Osteocyte (in vitro differentiated cells): ENCODE data around the gene INO80E. TPM values are rescaled to one million over a fixed set of nuclear protein-coding genes. Genes with fewer than 3 reads are reported as not detected.

Source experiments
- total RNA-seq: library from RNA; stranded (reverse); gene quantifications from 2 replicates; pipeline ENCODE4 v1.2.1, GENCODE V29; 2021

Gene INO80E
- total RNA-seq, 1 donor from 2014 or later, result 77.0 TPM

Other genes starting within 250 kb of the INO80E start
- gene ZG16, start 218.0 kb upstream of the INO80E start, total RNA-seq, result not detected in 2 replicates
- 20.0 and 23.0 TPM in 2 replicates for gene KIF22, start 205.5 kb upstream of the INO80E start, total RNA-seq
- gene MAZ, start 189.7 kb upstream of the INO80E start, total RNA-seq, result 304 and 305 TPM in 2 replicates
- gene PRRT2, start 184.0 kb upstream of the INO80E start, total RNA-seq, result 8.8 and 13.4 TPM in 2 replicates
- gene PAGR1, start 180.1 kb upstream of the INO80E start, total RNA-seq, result 26.4 and 29.1 TPM in 2 replicates
- 150 and 157 TPM in 2 replicates for gene MVP, start 175.8 kb upstream of the INO80E start, total RNA-seq
- 104 and 108 TPM in 2 replicates for gene CDIPT, start 133.0 kb upstream of the INO80E start, total RNA-seq
- gene SEZ6L2, start 96.7 kb upstream of the INO80E start, total RNA-seq, result 17.6 and 19.3 TPM in 2 replicates
- gene ASPHD1, start 95.8 kb upstream of the INO80E start, total RNA-seq, result 1.0 and 1.2 TPM in 2 replicates
- gene KCTD13, start 70.0 kb upstream of the INO80E start, total RNA-seq, result 20.5 and 22.3 TPM in 2 replicates
- 119 and 139 TPM in 2 replicates for gene TMEM219, start 34.2 kb upstream of the INO80E start, total RNA-seq
- gene TAOK2, start 22.4 kb upstream of the INO80E start, total RNA-seq, result 44.4 and 48.8 TPM in 2 replicates
- gene HIRIP3, start 624 bp upstream of the INO80E start, total RNA-seq, result 11.5 and 12.5 TPM in 2 replicates
- gene DOC2A, start 14.8 kb downstream of the INO80E start, total RNA-seq, result 1.3 TPM in 2 replicates
- not detected in 2 replicates for gene C16orf92, start 27.0 kb downstream of the INO80E start, total RNA-seq
- gene TLCD3B, start 35.0 kb downstream of the INO80E start, total RNA-seq, result 0.32 and 0.52 TPM in 2 replicates
- gene ALDOA, start 69.5 kb downstream of the INO80E start, total RNA-seq, result 750 and 765 TPM in 2 replicates
- gene PPP4C, start 79.8 kb downstream of the INO80E start, total RNA-seq, result 101 and 102 TPM in 2 replicates
- 0.63 and 0.75 TPM in 2 replicates for gene TBX6, start 95.7 kb downstream of the INO80E start, total RNA-seq
- gene YPEL3, start 100.0 kb downstream of the INO80E start, total RNA-seq, result 83.6 and 93.3 TPM in 2 replicates
- 3.2 and 3.6 TPM in 2 replicates for gene GDPD3, start 117.3 kb downstream of the INO80E start, total RNA-seq
- 52.9 and 59.0 TPM in 2 replicates for gene MAPK3, start 127.0 kb downstream of the INO80E start, total RNA-seq
- gene CORO1A, start 187.4 kb downstream of the INO80E start, total RNA-seq, result 0.97 and 3.2 TPM in 2 replicates
- 64.5 and 73.2 TPM in 2 replicates for gene BOLA2B, start 197.4 kb downstream of the INO80E start, total RNA-seq
- gene SLX1A, start 197.6 kb downstream of the INO80E start, total RNA-seq, result 20.0 and 34.1 TPM in 2 replicates
- 14.9 and 16.3 TPM in 2 replicates for gene SULT1A3, start 203.0 kb downstream of the INO80E start, total RNA-seq